Cardiac fibroblast (primary cell): ENCODE measurements around the gene RNU7-1.
A peak's percentile ranks its signal among the peaks of the same experiment; 100 is the strongest.

Source experiments
- DNase-seq, 2 donors: peaks; one replicate each; pipeline versions ENCODE4 v3.0.0 to v3.0.0-alpha.2; 2010; ENCODE audit warnings: low read depth in 2 of 2
- H3K4me3 ChIP-seq, 2 donors: replicated peaks in 1 of 2; 1 replicate in 1 of 2; 2 replicates in 1 of 2; pipeline ENCODE4 v1.5.1; 2011; ENCODE audit warnings: low read depth in 2 of 2, low read length in 2 of 2, mild to moderate bottlenecking in 2 of 2, moderate library complexity in 1 of 2
- CTCF ChIP-seq: IDR thresholded peaks from one replicate; pipeline ENCODE4 v1.5.1; 2011; ENCODE audit warnings: low read depth, mild to moderate bottlenecking, low read length, inconsistent platforms

The RNU7-1 gene

GRCh38 chr12:6927379-6928021, 16.1 kb upstream of the RNU7-1 start, which contains the start of gene ATN1:
TSS of gene ATN1 (plus strand) at chr12:6927959. CDS start at chr12:6934002, 6,043 bp downstream.
- peak; percentile 75 to 92 for DNase-seq
- TF ChIP-seq CTCF: no peak
- peak within 1 kb of the TSS; percentile 79 to 89 for H3K4me3 ChIP-seq

- H3K4me3 ChIP-seq: peak overlapping the region; percentile 79 to 89
- no peak for DNase-seq
- TF ChIP-seq CTCF: no peak
Measured at GRCh38 chr12:6928022-6928702, 15.5 kb upstream of the RNU7-1 start.

- no peak for TF ChIP-seq CTCF
- DNase-seq: no peak
- peak overlapping the region; percentile 79 to 89 for H3K4me3 ChIP-seq
Measured at GRCh38 chr12:6928703-6929407, 14.8 kb upstream of the RNU7-1 start.

- no peak for TF ChIP-seq CTCF
- DNase-seq: no peak
- H3K4me3 ChIP-seq: peak overlapping the region; percentile 79 to 89
Measured at GRCh38 chr12:6929466-6930452, 13.9 kb upstream of the RNU7-1 start.

GRCh38 chr12:6932766-6933165, 10.8 kb upstream of the RNU7-1 start:
- H3K4me3 ChIP-seq: no peak overlapping the region
- TF ChIP-seq CTCF: no peak
- no peak for DNase-seq

GRCh38 chr12:6934110-6934509, 9.5 kb upstream of the RNU7-1 start:
- peak overlapping the region in 1 of 2 donors; percentile 5 for H3K4me3 ChIP-seq

More at GRCh38 chr12:6934110-6934509, 9.5 kb upstream of the RNU7-1 start:
- DNase-seq: peak; percentile 67 to 92
- no peak for TF ChIP-seq CTCF
